ENCODE measurements around the gene NUP93.

Gene NUP93

DNA sequence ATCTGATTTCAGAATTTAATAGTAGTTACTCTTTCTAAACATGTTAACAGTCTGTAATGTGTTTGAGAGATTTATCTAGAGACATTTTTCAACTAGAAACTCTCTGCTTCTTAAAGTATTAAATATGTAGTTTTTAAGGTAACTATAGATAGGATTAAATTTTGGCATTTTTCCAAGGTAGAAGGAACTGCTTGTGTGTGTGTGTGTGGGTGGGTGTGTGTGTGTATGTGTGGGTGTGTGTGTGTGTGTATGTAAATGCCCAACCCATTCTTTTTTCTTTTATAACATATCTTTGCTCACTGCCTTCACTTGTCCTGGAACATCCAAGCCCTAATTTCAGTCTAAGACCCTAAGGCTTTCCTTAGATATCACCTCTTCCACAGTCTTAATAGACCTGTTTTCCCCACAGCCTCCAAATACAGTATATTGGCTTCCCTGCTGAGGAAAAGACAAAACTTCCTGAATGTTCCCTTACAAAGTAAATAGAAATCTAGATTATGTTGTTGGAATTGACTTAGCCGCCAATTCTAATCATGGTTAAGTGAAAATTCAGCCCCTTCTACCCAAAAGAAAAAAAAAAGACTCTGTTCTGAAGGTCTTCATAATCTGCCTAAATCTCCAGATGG is 33.5 kb downstream of the NUP93 start:
- H3K36me3 ChIP-seq (ENCODE audit: control insufficient read depth, insufficient read depth, low read length): no peaks in the 10 kb centered on the region

DNA sequence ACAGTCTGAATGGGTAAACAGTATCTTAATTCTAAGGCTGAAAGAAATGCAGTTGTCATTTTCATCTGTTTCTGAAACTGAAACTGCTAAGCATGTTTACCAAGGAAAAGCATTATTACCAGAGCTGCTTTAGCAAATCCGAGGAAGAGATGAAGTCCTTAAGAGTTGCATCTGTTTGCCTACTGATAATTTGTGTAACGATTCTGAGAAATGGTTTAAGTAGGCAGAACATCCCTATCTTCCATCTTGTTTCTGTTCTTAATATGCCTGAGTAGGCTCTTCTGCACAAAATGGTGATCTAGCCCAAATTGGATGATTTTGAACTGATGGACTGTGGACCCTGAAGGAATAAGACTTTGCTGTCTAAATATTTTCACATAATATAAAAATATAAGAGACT is 34.9 kb downstream of the NUP93 start:
- H3K9ac ChIP-seq: no peak overlapping the region
- H3K36me3 ChIP-seq (ENCODE audit: control insufficient read depth, insufficient read depth, low read length): no peaks in the 10 kb centered on the region
- no peaks in the 10 kb centered on the region for H3K9me3 ChIP-seq (ENCODE audit: control insufficient read depth, low read length)
- H3K4me1 ChIP-seq: no peaks in the 10 kb centered on the region
- H3K4me2 ChIP-seq (ENCODE audit: low read length): no peak overlapping the region
- TF ChIP-seq, protein P1, sequence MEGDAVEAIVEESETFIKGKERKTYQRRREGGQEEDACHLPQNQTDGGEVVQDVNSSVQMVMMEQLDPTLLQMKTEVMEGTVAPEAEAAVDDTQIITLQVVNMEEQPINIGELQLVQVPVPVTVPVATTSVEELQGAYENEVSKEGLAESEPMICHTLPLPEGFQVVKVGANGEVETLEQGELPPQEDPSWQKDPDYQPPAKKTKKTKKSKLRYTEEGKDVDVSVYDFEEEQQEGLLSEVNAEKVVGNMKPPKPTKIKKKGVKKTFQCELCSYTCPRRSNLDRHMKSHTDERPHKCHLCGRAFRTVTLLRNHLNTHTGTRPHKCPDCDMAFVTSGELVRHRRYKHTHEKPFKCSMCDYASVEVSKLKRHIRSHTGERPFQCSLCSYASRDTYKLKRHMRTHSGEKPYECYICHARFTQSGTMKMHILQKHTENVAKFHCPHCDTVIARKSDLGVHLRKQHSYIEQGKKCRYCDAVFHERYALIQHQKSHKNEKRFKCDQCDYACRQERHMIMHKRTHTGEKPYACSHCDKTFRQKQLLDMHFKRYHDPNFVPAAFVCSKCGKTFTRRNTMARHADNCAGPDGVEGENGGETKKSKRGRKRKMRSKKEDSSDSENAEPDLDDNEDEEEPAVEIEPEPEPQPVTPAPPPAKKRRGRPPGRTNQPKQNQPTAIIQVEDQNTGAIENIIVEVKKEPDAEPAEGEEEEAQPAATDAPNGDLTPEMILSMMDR (IDR thresholded peaks at IDR 0.05): no peak
- H3K4me3 ChIP-seq (ENCODE audit: low read depth, low read length): no peak overlapping the region
- H3K27ac ChIP-seq: no peak overlapping the region
- no peak overlapping the region for H2AFZ ChIP-seq
- H3K79me2 ChIP-seq: peaks cover 2% of the 10 kb centered on the region
- no peaks in the 10 kb centered on the region for H3K27me3 ChIP-seq (ENCODE audit: control insufficient read depth, insufficient read depth, low read length)

More for the DNA sequence above, 33.5 kb downstream of the NUP93 start:
- no peaks in the 10 kb centered on the region for H3K27me3 ChIP-seq (ENCODE audit: control insufficient read depth, insufficient read depth, low read length)
- TF ChIP-seq, protein P1 (IDR thresholded peaks at IDR 0.05): no peak
- H3K9me3 ChIP-seq (ENCODE audit: control insufficient read depth, low read length): no peaks in the 10 kb centered on the region
- H3K4me3 ChIP-seq (ENCODE audit: low read depth, low read length): no peak overlapping the region
- no peak overlapping the region for H3K4me2 ChIP-seq (ENCODE audit: low read length)
- no peak overlapping the region for H2AFZ ChIP-seq
- no peaks in the 10 kb centered on the region for H3K4me1 ChIP-seq
- no peak overlapping the region for H3K27ac ChIP-seq
- H3K79me2 ChIP-seq: peaks cover 2% of the 10 kb centered on the region
- no peak overlapping the region for H3K9ac ChIP-seq

DNA sequence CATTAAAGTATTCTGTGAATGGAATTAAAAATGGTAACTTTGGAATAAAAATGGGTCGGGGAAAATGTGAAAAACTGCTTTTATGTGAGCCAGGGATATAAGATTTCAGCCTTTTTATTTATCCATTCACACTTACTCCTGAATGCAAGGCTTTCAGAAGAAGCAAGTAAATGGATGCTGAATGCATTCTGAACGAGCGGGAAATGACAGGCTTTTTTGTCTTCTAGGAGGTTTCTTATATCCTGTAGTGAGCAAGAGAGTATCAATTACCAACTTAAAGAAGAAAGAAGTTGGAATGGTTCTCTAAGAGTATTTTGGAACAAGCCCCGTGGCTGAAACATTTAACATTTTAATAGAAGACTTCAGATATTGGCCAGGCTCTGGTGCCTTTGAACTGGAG is 36.0 kb downstream of the NUP93 start:
- no peaks in the 10 kb centered on the region for H3K9me3 ChIP-seq (ENCODE audit: control insufficient read depth, low read length)
- peaks cover 2% of the 10 kb centered on the region for H3K79me2 ChIP-seq
- no peak overlapping the region for H3K4me3 ChIP-seq (ENCODE audit: low read depth, low read length)
- H3K36me3 ChIP-seq (ENCODE audit: control insufficient read depth, insufficient read depth, low read length): no peaks in the 10 kb centered on the region
- H3K27me3 ChIP-seq (ENCODE audit: control insufficient read depth, insufficient read depth, low read length): no peaks in the 10 kb centered on the region
- TF ChIP-seq, protein P1 (IDR thresholded peaks at IDR 0.05): no peak
- H3K27ac ChIP-seq: no peak overlapping the region
- no peak overlapping the region for H3K4me2 ChIP-seq (ENCODE audit: low read length)
- no peak overlapping the region for H2AFZ ChIP-seq
- H3K4me1 ChIP-seq: no peaks in the 10 kb centered on the region
- H3K9ac ChIP-seq: no peak overlapping the region

DNA sequence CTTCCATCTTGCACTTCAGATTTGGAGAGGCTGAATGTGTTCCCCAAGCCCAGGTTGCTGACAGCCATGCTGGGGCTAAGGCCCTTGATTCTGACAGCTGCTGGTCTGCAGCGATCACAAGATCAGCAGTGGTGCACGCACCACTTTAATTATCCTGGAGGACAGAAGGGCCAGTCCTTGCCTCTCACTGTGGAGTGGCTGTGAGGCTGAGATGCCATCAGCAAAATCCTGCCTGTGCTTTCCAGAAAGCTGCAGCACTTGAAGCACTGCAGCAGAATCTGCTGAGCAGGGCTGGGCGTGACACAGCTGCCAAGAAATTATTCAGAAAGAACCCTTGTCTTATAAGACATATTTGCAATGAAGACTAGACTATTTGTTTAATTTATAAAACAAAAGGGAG is 37.1 kb downstream of the NUP93 start:
- Histone ChIP-seq H3K27ac (no peak overlapping the region), H3K4me1 (no peaks in the 10 kb centered on the region), H3K4me3 (ENCODE audit: low read depth, low read length) (no peak overlapping the region)

More for the DNA sequence above, 37.1 kb downstream of the NUP93 start:
- TF ChIP-seq, protein P1 (IDR thresholded peaks at IDR 0.05): no peak
- no peaks in the 10 kb centered on the region for H3K36me3 ChIP-seq (ENCODE audit: control insufficient read depth, insufficient read depth, low read length)
- H3K9me3 ChIP-seq (ENCODE audit: control insufficient read depth, low read length): no peaks in the 10 kb centered on the region
- no peaks in the 10 kb centered on the region for H3K27me3 ChIP-seq (ENCODE audit: control insufficient read depth, insufficient read depth, low read length)
- peaks cover 2% of the 10 kb centered on the region for H3K79me2 ChIP-seq
- no peak overlapping the region for H3K9ac ChIP-seq
- no peak overlapping the region for H2AFZ ChIP-seq
- no peak overlapping the region for H3K4me2 ChIP-seq (ENCODE audit: low read length)

All from parathyroid adenoma (tissue), 2 donors.